GM19455 (cell line): Measurements from ENCODE around the gene FIGNL2.

Experiments used
- ATAC-seq: cut with Tn5 transposase; IDR thresholded peaks from one replicate; pipeline ENCODE4 v1.9.1; 2021; ENCODE audit not compliant: unreplicated experiment

FIGNL2 gene

DNA sequence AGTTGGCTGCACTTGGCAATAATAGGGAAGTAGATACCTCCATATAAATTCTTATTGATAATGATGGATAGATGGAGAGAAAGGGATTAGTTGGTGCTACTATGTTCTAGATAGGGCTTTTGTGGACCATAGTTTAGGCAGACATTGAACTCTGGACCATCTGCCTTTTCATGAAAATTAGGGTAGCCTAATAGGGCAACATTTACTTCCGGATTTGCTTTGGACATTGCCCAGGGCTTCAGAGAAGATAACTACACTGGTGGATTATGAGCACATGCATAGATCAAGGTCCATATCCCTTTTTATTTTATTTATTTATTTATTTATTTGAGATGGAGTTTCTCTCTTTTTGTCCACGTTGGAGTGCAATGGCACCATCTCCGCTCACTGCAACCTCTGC is 70.5 kb downstream of the FIGNL2 start:
- ATAC-seq: no peak

DNA sequence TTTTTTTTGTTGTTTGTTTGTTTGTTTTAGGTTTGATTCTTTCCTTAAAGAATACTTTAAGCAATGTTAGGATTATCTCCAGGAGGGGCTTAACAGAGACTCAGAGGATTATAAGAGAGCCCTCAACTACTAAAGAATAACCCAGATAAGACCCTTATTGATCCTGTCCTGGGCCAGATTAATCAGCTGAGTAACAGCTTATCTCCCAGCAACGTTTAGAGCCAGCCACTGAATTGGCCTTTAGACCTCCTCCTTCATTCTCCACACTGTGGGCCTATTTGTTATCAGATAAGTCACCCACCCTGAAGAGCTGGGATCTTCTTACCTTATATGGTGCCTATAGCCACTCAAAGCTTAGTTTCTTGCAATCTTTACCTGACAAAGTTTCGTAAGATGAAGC is 71.1 kb downstream of the FIGNL2 start:
- no peak for ATAC-seq

DNA sequence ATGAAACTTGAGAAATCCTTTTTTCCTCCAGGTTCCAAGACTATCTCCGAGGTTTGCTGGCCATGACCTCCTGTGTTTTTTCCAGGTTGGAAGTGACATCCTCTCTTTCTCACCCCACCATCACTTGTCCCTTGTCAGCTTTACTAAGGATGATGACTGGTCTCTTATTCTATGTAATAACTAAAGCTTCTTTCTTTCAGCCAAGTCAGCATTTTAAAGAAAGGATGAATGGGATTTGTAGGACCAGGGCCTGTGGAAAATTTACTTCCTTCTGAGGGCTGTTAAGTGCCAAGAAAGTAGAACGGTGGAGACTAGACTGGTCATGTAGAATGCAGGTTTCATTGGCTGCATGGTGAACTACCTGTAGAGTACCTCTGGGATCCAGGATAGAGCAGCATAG is 73.6 kb downstream of the FIGNL2 start:
- no peak for ATAC-seq

DNA sequence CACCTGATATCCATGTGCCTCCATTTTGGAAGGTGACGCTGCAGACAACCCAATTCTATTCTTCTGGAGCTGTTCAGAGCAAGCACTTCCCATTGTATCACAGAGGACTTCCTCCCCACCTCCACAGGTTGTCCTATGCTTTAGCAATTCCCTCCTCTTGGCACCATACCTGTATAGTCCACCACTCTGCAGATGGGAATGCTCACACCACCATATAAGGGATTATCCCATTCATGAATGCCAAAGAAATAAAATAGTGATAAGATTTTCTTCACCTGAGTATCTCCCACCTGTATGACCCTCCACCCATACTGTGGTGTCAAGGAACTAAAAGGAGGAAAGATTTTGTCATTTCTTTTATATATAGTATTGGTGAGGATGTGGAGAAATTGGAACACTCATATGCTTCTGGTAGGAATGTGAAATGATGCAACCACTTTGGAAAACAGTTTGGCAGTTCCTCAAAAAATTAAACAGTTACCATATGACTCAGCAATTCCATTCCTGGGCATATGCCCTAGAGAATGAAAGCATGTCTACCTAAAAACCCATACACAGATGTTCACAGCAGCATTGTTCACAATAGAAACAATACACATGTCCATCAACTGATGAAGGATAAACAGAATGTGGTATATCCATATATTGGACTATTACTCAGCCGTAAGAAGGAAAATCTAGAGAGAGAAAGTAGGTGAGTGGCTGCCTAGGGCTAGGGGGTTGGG is 75.2 kb downstream of the FIGNL2 start:
- no peak for ATAC-seq

DNA sequence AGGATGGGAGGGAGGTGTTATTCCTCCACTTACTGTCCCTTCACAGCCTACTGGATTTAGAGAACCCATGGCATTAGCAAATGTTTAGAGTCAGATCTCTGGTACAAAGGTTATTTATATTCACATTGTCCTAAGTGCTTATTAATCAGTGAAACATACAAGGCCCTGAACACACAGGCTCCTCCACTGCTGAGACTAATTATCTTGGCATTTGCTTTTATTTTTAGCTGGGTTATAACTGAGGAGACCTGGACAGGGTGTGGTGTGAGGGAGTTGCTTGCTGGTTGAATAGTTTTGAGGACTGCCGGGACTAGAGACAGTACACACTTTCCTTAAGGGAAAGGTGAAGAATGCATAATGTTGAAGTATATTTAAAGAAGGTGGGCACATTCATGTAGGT is 77.5 kb downstream of the FIGNL2 start:
- no peak for ATAC-seq
